Mesenchymal stem cell (in vitro differentiated cells and primary cell): ENCODE data around the gene CBY2.

Experiments
- DNase-seq: peaks from one replicate; pipeline ENCODE4 v3.0.0-alpha.2; 2013
- H2AFZ ChIP-seq: one replicate; pipeline ENCODE4 v1.6.1; 2013; ENCODE audit warnings: low read depth, mild to moderate bottlenecking, control low read depth, inconsistent platforms, low read length, moderate library complexity
- H2AK5ac ChIP-seq: 2 replicates; pipeline ENCODE4 v1.6.1; 2013; ENCODE audit warnings: low read length, moderate library complexity, mild to moderate bottlenecking, inconsistent platforms; ENCODE audit not compliant: severe bottlenecking
- H2BK120ac ChIP-seq: one replicate; pipeline ENCODE4 v1.6.1; 2013; ENCODE audit warnings: low read depth, mild to moderate bottlenecking, inconsistent platforms, low read length, moderate library complexity
- H2BK12ac ChIP-seq, 2 experiments: one replicate each; pipeline ENCODE4 v1.6.1; 2013; ENCODE audit warnings: inconsistent platforms in 2 of 2, low read length in 2 of 2, mild to moderate bottlenecking in 2 of 2, moderate library complexity in 2 of 2, control low read depth in 1 of 2
- H2BK15ac ChIP-seq: one replicate; pipeline ENCODE4 v1.6.1; 2013; ENCODE audit warnings: mild to moderate bottlenecking, low read depth, inconsistent platforms; ENCODE audit not compliant: poor library complexity, severe bottlenecking
- H2BK5ac ChIP-seq: 2 replicates; pipeline ENCODE4 v1.6.1; 2013; ENCODE audit warnings: low read depth, mild to moderate bottlenecking, low read length, control low read depth, inconsistent platforms; ENCODE audit not compliant: poor library complexity, severe bottlenecking
- H3K14ac ChIP-seq, 2 experiments: one replicate each; pipeline ENCODE4 v1.6.1; 2013; ENCODE audit warnings: inconsistent platforms in 2 of 2, low read length in 2 of 2, control low read depth in 1 of 2, mild to moderate bottlenecking in 1 of 2, moderate library complexity in 1 of 2
- H3K18ac ChIP-seq, 2 experiments: one replicate each; pipeline ENCODE4 v1.6.1; 2013; ENCODE audit warnings: inconsistent platforms in 2 of 2, low read length in 2 of 2, control low read depth in 1 of 2, low read depth in 1 of 2, mild to moderate bottlenecking in 1 of 2
- H3K23ac ChIP-seq, 2 experiments: one replicate each; pipeline ENCODE4 v1.6.1; 2013; ENCODE audit warnings: inconsistent platforms in 2 of 2, low read length in 2 of 2, mild to moderate bottlenecking in 2 of 2, moderate library complexity in 2 of 2, control low read depth in 1 of 2
- H3K27ac ChIP-seq: 2 replicates; pipeline ENCODE4 v1.5.1; 2013; ENCODE audit warnings: mild to moderate bottlenecking, moderate library complexity, low read length, control low read depth, inconsistent platforms; ENCODE audit not compliant: poor library complexity, severe bottlenecking
- H3K27me3 ChIP-seq, 2 experiments: 2 replicates each; pipeline versions ENCODE4 v1.6.1 to v1.7.0; 2013; ENCODE audit warnings: low read length in 2 of 2, mild to moderate bottlenecking in 2 of 2, moderate library complexity in 2 of 2, control low read depth in 1 of 2, inconsistent platforms in 1 of 2; ENCODE audit not compliant: control insufficient read depth in 1 of 2, insufficient read depth in 1 of 2
- H3K36me3 ChIP-seq, 2 experiments: 2 replicates each; pipeline versions ENCODE4 v1.6.1 to v1.7.0; 2013; ENCODE audit warnings: low read length in 2 of 2, control low read depth in 1 of 2, inconsistent platforms in 1 of 2, low read depth in 1 of 2, mild to moderate bottlenecking in 1 of 2; ENCODE audit not compliant: insufficient read depth in 2 of 2, control insufficient read depth in 1 of 2
- H3K4ac ChIP-seq, 2 experiments: one replicate each; pipeline ENCODE4 v1.6.1; 2013; ENCODE audit warnings: inconsistent platforms in 2 of 2, low read length in 2 of 2, mild to moderate bottlenecking in 2 of 2, moderate library complexity in 2 of 2, control low read depth in 1 of 2, low read depth in 1 of 2
- H3K4me1 ChIP-seq: 2 replicates; pipeline ENCODE4 v1.6.1; 2013; ENCODE audit warnings: low read depth, low read length, control low read depth; ENCODE audit not compliant: control insufficient read depth, insufficient read depth
- H3K4me2 ChIP-seq: 2 replicates; pipeline ENCODE4 v1.6.1; 2013; ENCODE audit warnings: low read length, mild to moderate bottlenecking, inconsistent platforms; ENCODE audit not compliant: poor library complexity, severe bottlenecking
- H3K4me3 ChIP-seq, 2 experiments: 2 replicates each; pipeline versions ENCODE4 v1.5.1 to v1.7.0; 2013; ENCODE audit warnings: low read length in 2 of 2, mild to moderate bottlenecking in 2 of 2, control low read depth in 1 of 2, low read depth in 1 of 2; ENCODE audit not compliant: insufficient read depth in 1 of 2
- H3K79me1 ChIP-seq: replicated peaks from 2 replicates; pipeline ENCODE4 v1.6.1; 2013; ENCODE audit warnings: mild to moderate bottlenecking, control low read depth, low read length, inconsistent platforms; ENCODE audit not compliant: poor library complexity, severe bottlenecking
- H3K9ac ChIP-seq: 2 replicates; pipeline ENCODE4 v1.7.0; 2013; ENCODE audit warnings: mild to moderate bottlenecking, low read length, moderate library complexity
- H3K9me3 ChIP-seq: 2 replicates; pipeline ENCODE4 v1.7.0; 2013; ENCODE audit warnings: mild to moderate bottlenecking, low read length; ENCODE audit not compliant: control insufficient read depth
- H4K8ac ChIP-seq: one replicate; pipeline ENCODE4 v1.6.1; 2013; ENCODE audit warnings: inconsistent platforms, mild to moderate bottlenecking, low read length, moderate library complexity
- H4K91ac ChIP-seq: one replicate; pipeline ENCODE4 v1.6.1; 2013; ENCODE audit warnings: mild to moderate bottlenecking, low read length, inconsistent platforms
- whole genome bisulfite sequencing: methylation state at CpG from one replicate; pipeline ENCODE4 v1.1.7; 2013; ENCODE audit warnings: mixed read lengths; 5-methylcytosine and 5-hydroxymethylcytosine counted together

CBY2 gene

GRCh38 chr13:45700971-45701900, 884 bp upstream of the CBY2 start:
- no peak overlapping the region for H2BK5ac ChIP-seq
- H4K8ac ChIP-seq = no peak overlapping the region
- H4K91ac ChIP-seq = no peak overlapping the region
- H3K9ac ChIP-seq = no peak overlapping the region
- no peak overlapping the region for H3K18ac ChIP-seq
- H3K27ac ChIP-seq = no peak overlapping the region
- no peak overlapping the region for H2BK120ac ChIP-seq
- 60% methylated on average over 4 of the region's 4 CpGs for WGBS
- H3K27me3 ChIP-seq = peaks cover 53 to 58% of the 10 kb centered on the region in 2 experiments
- H3K4me2 ChIP-seq = no peak overlapping the region
- H2AFZ ChIP-seq = no peak overlapping the region
- H2AK5ac ChIP-seq = no peak overlapping the region
- H2BK12ac ChIP-seq = no peak overlapping the region
- no peaks in the 10 kb centered on the region for H3K36me3 ChIP-seq
- no peak overlapping the region for H3K14ac ChIP-seq
- no peaks in the 10 kb centered on the region for H3K79me1 ChIP-seq
- no peak overlapping the region for H3K4ac ChIP-seq
- no peak for DNase-seq
- H3K23ac ChIP-seq = no peak overlapping the region
- H2BK15ac ChIP-seq = no peak overlapping the region
- no peaks in the 10 kb centered on the region for H3K4me1 ChIP-seq
- H3K4me3 ChIP-seq = no peak overlapping the region
- no peaks in the 10 kb centered on the region for H3K9me3 ChIP-seq

- no peak for DNase-seq
- no peak overlapping the region for H3K9ac ChIP-seq
- no peak overlapping the region for H4K8ac ChIP-seq
- H3K4me3 ChIP-seq = no peak overlapping the region
- peaks cover 3% of the 10 kb centered on the region for H3K9me3 ChIP-seq
- no peak overlapping the region for H3K23ac ChIP-seq
- H3K27ac ChIP-seq = no peak overlapping the region
- H2BK12ac ChIP-seq = no peak overlapping the region
- H4K91ac ChIP-seq = no peak overlapping the region
- WGBS = 63% methylated on average over 3 of the region's 3 CpGs
- no peak overlapping the region for H2BK5ac ChIP-seq
- H3K18ac ChIP-seq = no peak overlapping the region
- H3K4ac ChIP-seq = no peak overlapping the region
- no peaks in the 10 kb centered on the region for H3K79me1 ChIP-seq
- H2BK120ac ChIP-seq = no peak overlapping the region
- H2BK15ac ChIP-seq = no peak overlapping the region
- H3K14ac ChIP-seq = no peak overlapping the region
- H3K36me3 ChIP-seq = no peaks in the 10 kb centered on the region
- no peak overlapping the region for H3K4me2 ChIP-seq
- no peak overlapping the region for H2AK5ac ChIP-seq
- no peak overlapping the region for H2AFZ ChIP-seq
- no peaks in the 10 kb centered on the region for H3K4me1 ChIP-seq
- peaks cover 60 to 73% of the 10 kb centered on the region in 2 experiments for H3K27me3 ChIP-seq
Measured at GRCh38 chr13:45702869-45703391, 810 bp downstream of the CBY2 start.

GRCh38 chr13:45704211-45704739, 2.2 kb downstream of the CBY2 start:
- H3K4ac ChIP-seq = no peak overlapping the region
- H2AFZ ChIP-seq = no peak overlapping the region
- no peak overlapping the region for H2BK5ac ChIP-seq
- H3K14ac ChIP-seq = peak overlapping the region in 1 of 2 experiments; percentile 29
- H2BK15ac ChIP-seq = no peak overlapping the region
- H2AK5ac ChIP-seq = no peak overlapping the region
- H4K8ac ChIP-seq = no peak overlapping the region
- H4K91ac ChIP-seq = no peak overlapping the region
- H2BK12ac ChIP-seq = no peak overlapping the region
- no peak for DNase-seq
- H3K79me1 ChIP-seq = no peaks in the 10 kb centered on the region
- no peak overlapping the region for H3K4me3 ChIP-seq
- no peak overlapping the region for H3K23ac ChIP-seq
- no peak overlapping the region for H2BK120ac ChIP-seq
- no peak overlapping the region for H3K9ac ChIP-seq
- H3K27me3 ChIP-seq = peaks cover 68 to 77% of the 10 kb centered on the region in 2 experiments
- H3K9me3 ChIP-seq = peaks cover 3% of the 10 kb centered on the region
- H3K18ac ChIP-seq = no peak overlapping the region
- H3K4me1 ChIP-seq = no peaks in the 10 kb centered on the region
- H3K27ac ChIP-seq = no peak overlapping the region
- 85% methylated on average over 9 of the region's 9 CpGs for WGBS
- no peaks in the 10 kb centered on the region for H3K36me3 ChIP-seq
- H3K4me2 ChIP-seq = no peak overlapping the region
